ENCODE data around the gene CKB.

The CKB gene

GRCh38 chr14:103537175-103537990 lies 14.8 kb upstream of the CKB start:
- DNase-seq (ENCODE audit: low spot score) = no peak

- no peak for DNase-seq (ENCODE audit: low spot score)
These were observed 14.1 kb upstream of the CKB start for GRCh38 chr14:103536693-103537092.

GRCh38 chr14:103535891-103536565 lies 13.4 kb upstream of the CKB start:
- no peak for DNase-seq (ENCODE audit: low spot score)

GRCh38 chr14:103535081-103535890 lies 12.7 kb upstream of the CKB start:
- DNase-seq (ENCODE audit: low spot score) = no peak

- no peak for DNase-seq (ENCODE audit: low spot score)
These were observed 12.0 kb upstream of the CKB start for GRCh38 chr14:103534576-103535061.

- DNase-seq (ENCODE audit: low spot score) = no peak
These were observed 11.5 kb upstream of the CKB start for GRCh38 chr14:103533999-103534575.

GRCh38 chr14:103533137-103533998 lies 10.7 kb upstream of the CKB start:
- DNase-seq (ENCODE audit: low spot score) = no peak

GRCh38 chr14:103532216-103533136 lies 9.8 kb upstream of the CKB start:
- DNase-seq (ENCODE audit: low spot score) = no peak

GRCh38 chr14:103531421-103532215 lies 9.0 kb upstream of the CKB start:
- DNase-seq (ENCODE audit: low spot score) = no peak

GRCh38 chr14:103530831-103531230 lies 8.2 kb upstream of the CKB start:
- DNase-seq (ENCODE audit: low spot score) = no peak

GRCh38 chr14:103530390-103530789 lies 7.8 kb upstream of the CKB start:
- DNase-seq (ENCODE audit: low spot score) = no peak

GRCh38 chr14:103529383-103530365 lies 7.0 kb upstream of the CKB start:
- DNase-seq (ENCODE audit: low spot score) = no peak

- peak; percentile 76 for DNase-seq (ENCODE audit: low spot score)
These were observed 6.2 kb upstream of the CKB start, which contains the start of gene TRMT61A for GRCh38 chr14:103528587-103529382. Gene TRMT61A (plus strand): TSS chr14:103529196. CDS start chr14:103529979, 783 bp downstream.

GRCh38 chr14:103528146-103528586 lies 5.5 kb upstream of the CKB start:
- DNase-seq (ENCODE audit: low spot score) = no peak

- peak; percentile 24 for DNase-seq (ENCODE audit: low spot score)
These were observed 4.9 kb upstream of the CKB start for GRCh38 chr14:103527408-103528145.

GRCh38 chr14:103526914-103527248 lies 4.3 kb upstream of the CKB start:
- no peak for DNase-seq (ENCODE audit: low spot score)
